GM18909 (cell line): ENCODE data around the gene GRIFIN.
A peak's percentile ranks its signal among the peaks of the same experiment; 100 is the strongest.

Source experiments
- ATAC-seq: cut with Tn5 transposase; IDR thresholded peaks from one replicate; pipeline ENCODE4 v1.9.1; 2021; ENCODE audit warnings: mild to moderate bottlenecking; ENCODE audit not compliant: unreplicated experiment, poor library complexity

The GRIFIN gene, protein sequence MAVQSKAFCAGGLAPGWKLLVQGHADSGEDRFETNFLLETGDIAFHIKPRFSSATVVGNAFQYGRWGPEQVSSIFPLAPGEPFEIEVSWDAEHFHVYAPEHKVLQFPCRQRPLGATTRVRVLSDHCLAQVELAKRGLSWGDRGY

DNA sequence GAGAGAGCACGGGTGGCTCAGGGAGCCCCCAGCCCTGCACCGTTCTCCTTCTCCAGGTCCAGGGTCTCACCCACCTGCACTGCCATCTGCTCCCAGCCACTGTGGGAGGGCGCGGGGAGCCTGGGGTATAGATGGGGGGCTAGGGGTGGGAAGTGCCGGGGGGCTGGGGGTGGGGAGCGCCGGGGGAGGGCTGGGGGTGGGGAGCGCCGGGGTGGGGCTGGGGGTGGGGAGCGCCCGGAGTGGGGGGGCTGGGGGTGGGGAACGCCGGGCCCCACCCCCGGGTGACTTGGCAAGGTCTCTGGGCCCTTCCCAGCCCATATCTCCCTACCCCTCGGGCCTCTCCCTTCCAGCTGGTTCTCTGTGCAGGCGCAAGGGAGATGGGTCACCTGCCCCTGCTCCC, at the start of gene GRIFIN:
TSS of gene GRIFIN (minus strand) at position 101 of the 400 bp plus-strand sequence. CDS start at position 86, 15 bp downstream.
- ATAC-seq = no peak

DNA sequence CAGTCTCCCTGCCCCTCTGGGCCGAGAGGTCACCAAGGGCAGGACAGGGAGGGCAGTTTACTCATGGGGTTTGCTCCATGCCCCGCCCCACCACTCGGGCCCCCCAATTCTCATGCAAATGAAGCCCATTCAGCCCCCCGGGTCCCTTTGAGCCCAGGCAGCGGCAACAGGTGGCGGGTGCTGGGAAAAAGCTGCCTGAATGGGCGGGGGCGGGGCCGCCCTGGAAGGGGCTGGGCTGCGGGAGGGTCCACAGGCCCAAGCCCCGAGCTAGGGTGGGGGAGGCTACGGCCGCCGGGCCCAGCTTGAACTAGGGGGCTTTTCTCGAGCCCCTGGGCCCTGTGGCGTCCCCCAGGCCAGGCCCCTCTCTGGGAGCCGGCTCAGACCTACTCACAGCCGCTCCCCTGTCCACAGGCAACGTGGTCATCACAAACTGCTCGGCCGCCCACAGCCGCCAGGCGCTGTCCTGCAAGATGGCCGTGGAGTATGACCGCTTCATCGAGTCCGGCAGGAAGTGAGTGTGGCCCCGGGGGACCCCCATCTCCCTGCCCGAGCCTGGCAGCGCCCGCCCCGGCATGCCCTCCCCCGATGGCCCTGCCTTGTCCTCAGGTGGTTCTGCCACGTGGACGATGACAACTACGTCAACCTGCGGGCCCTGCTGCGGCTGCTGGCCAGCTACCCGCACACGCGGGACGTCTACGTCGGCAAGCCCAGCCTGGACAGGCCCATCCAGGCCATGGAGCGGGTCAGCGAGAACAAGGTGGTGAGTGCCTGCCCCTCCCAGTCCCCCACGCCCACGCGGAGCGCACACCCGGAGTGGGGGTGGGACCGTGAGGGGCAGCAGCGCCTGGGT, 48.8 kb upstream of the GRIFIN start:
- ATAC-seq = no peak

DNA sequence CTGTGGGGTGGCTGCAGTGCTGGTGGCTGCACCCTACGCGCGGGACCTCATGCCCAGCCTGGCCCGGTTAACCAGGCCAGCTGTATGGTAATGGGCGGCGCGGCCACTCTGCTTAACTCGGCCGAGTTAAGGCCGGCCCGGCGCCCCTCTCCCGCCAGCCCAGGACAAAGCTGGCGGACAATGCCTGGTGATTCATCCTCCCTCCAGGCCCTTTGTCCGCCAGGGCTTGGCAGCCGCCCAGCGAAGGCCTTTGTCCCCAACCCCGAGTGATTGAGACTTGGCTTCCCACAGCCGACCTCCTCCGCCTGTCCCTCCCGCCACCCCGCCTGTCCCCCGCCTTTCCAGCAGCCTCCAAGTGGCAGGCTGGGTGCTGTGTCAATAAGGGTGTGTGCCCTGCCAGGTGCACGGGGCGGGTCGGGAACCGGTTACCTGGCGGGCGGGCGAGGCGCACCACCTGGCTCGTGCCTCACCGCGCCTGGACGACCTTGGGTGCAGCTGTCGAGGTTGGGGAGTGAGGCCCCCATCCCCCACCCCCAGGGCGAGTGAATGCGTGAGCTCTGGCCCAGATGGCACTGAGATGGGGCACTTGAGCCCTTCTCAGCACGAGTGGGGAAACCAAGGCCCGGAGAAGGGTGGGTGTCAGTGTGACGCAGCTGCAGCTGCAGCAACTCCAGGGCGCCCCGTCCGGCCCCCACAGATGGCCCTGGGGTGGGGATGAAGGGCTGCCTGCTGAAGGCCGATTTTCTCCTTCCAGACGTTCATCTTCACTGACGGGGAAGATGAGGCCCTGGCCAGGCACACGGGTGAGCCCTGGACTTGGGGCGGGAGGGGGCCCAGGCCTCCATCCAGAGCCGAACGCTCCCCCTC, 48.0 kb upstream of the GRIFIN start:
- no peak for ATAC-seq

DNA sequence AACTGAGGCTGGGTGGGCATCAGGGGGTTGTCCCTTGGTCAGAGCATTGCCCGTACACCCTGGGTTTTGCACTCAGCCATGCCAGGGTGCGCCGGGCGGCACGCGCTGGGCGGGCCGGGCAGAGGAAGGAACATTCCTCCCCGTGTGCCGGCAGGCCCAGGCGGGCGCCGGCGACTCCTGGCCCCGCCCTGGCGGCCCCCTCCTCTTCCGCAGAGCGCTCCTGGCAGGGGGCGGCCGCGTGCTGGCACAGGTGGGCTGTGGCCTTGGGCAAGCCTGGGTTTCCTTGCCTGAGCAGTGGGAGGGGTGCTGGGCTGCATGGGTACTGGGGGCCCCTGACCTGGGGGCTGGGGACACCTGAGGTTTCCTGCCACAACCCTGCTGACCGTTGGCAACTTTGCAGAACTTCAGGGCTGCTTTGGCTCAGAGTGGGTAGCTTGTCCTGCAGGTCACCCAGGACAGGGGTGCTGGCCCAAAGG, 47.3 kb upstream of the GRIFIN start:
- ATAC-seq = no peak

DNA sequence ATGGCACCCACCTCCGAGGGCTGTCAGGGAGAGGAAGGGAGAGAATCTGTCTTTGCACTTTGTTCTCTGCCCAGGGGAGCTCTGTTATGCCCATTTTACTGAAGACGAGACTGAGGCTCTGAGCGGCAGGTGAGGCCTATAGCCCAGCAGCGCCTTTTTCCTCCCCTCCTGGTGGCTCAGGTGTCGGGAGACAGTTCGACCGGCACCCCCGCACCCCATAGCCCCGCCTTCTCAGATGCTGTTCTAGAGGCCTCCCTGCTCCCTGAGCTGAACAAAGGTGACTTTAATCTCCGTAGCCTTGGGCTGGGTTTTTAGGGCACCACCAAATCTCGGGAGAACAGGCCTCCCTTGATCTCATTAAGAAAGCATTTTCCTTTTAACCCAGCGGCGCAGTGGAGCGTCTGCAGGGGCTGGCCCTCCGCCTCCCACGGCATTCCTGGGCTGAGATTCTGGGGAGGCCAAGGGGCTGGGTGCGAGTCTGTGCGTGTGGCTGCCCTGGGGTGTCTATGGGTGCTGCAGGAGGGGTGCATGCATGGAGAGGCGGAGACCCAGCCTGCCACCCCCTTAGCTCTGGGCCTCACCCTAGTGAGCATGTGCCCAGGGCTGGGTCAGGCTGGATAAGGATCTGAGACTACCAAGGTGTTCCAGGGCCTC, 46.7 kb upstream of the GRIFIN start:
- no peak for ATAC-seq

DNA sequence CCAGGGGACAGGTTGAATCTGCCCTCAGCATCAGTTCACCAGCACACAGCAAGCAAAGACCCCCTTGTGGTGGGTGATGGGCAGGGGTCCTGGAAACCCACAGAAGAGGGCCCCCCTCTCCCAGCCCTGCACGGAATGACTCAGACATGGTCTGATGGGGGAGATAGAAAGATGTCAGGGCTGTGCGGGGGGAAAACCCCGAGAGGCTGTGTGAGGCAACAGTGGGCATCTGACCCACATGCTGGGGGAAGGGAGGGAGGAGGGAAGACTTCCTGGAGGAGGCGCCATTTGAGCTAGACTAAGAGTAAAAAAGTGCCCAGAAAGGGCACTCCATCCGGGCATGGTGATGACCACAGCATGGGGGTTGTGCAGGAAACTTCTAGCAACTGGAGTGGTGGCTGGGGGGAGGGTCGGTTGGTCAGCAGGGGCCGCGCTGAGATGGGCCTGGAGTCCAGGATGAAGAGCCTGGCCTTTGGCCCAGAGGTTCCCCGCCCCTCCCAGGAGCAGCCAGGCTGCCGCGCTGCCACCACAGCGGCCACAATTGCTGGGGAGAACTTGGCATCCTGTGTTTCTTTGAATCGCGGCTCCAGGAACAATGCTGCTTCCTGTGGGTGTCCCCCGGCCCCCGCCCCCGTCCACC, 45.9 kb upstream of the GRIFIN start:
- ATAC-seq = no peak

DNA sequence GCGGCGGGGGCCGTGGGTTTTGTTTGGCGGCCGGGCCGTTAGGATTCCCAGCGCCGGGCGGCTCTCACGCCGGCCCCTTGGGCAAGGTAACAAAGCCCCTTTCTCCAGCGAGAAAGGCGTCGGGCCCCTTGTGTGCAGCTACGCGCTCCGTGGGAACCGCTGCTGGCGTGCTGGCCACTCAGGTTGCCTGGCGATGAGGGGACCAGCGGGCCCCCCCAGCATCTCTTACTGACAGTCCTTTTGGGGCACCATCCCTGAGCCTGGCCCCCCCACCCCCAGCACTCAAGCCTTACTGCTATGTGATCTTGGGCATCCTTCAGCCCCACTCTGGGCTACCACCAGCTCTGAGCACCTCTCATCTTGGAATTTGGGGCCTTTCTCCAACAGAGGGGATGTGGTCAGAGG, 45.1 kb upstream of the GRIFIN start:
- ATAC-seq = no peak

DNA sequence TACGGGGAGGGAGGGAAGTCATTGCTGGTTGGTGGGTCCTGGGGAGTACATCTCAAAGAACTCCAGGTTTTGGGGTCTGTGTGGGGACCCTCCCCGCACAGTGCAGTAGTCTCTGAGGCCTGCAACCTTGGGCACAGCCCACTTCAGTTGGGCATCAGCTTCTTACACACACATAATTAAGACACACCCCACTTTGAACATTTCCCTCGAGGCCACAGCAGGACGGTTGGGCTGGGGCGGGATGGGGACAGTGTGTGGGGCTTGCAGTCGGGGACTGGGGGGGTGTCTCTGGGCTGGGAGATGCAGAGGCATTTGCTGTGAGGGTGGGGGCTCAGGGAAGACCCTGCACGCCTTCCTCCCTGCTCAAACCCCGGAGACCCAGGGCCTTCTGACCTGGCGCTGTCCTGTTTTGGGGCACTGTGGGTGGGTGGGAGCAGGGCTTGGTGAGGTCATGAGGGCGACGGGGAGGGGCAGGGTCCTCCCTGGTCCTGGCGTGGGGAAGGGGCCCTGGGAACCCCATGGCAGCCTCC, 44.6 kb upstream of the GRIFIN start:
- ATAC-seq = no peak

DNA sequence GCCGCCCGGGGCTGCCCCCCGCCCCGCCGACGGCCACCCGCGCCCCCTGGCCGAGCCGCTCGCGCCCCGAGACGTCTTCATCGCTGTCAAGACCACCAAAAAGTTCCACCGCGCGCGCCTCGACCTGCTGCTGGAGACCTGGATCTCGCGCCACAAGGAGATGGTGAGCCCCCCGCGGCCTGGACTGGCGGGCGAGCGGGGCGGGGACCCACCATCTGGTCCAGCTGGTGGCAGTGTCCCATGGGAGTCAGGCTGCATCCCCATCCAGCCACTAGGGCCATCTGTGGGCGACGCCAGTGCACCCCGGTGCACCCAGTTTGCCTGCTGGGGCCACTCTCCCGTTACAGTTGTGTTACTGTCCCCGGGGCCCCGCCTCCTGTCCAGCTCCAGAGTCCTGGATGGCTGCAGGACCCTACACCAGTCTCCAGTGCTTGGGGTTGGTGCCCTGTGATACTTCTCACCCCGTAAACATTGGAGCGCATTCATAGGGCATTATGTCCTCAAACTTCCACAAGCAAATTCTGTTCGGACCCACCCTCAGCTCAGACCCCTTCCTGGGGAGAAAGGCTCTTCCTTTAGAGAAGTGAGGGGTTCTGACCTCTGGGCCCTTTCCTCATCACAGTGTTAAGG, 44.0 kb upstream of the GRIFIN start:
- ATAC-seq = peak; percentile 4

DNA sequence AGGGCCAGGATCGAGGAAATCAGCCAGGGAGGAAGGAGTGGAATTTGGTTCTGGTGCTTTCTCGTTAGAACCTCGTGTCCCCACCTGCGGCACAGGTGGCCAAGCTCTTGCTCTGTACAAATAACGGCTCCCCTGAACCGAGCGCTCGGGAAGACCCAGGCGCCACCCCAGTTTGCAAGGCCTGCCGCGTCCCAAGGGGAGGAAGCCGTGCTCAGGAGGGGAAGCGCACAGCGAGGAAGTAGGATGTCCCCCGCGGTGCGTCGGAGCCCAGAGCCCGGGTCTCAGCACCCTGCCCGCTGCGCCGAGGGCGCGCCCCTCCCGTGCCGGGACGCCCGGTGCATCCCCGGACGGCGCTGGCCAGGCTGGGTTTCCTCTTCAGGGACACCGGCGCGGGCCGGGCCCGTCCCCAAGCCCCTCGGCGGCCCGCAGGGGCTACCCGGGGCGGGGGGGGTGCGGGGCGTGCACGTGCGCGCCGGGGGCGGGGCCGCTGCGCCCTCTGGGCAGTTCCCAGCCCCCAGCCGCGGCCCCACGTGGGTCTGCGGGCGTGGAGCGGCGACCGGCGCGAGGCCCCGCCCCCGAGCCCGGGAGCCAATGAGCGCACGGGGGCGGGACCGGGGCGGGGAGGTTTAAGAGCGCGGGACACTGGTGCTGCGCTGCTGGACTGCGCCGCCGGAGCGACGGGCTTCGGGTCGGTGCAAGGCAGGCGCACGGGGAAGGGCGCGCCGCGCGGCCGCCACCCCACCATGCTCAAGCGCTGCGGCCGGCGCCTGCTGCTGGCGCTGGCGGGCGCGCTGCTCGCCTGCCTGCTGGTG, 43.1 kb upstream of the GRIFIN start, which contains the start of gene LFNG:
TSS of gene LFNG (plus strand) at position 656 of the 812 bp plus-strand sequence. CDS start at position 744, 88 bp downstream.
- ATAC-seq = peak; percentile 84

DNA sequence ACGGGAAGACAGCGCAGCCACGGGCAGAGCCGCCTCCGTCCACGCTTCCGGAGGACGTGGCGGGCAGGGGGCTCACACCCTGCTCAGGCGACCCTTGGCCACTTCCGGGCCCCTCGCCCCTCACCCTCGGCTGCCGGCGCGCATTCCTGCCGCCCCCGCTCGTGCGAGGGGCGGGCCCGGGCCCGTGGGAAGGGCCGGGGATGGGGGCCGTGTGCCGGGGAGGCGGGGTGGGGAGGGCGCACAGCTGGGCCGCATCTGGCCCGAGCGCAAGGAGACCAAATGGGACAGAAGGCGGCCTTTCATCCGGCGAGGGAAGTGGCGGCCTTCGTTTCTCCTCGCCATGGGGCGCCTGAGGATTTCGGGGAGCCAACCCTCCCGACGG, 42.5 kb upstream of the GRIFIN start:
- ATAC-seq = no peak

DNA sequence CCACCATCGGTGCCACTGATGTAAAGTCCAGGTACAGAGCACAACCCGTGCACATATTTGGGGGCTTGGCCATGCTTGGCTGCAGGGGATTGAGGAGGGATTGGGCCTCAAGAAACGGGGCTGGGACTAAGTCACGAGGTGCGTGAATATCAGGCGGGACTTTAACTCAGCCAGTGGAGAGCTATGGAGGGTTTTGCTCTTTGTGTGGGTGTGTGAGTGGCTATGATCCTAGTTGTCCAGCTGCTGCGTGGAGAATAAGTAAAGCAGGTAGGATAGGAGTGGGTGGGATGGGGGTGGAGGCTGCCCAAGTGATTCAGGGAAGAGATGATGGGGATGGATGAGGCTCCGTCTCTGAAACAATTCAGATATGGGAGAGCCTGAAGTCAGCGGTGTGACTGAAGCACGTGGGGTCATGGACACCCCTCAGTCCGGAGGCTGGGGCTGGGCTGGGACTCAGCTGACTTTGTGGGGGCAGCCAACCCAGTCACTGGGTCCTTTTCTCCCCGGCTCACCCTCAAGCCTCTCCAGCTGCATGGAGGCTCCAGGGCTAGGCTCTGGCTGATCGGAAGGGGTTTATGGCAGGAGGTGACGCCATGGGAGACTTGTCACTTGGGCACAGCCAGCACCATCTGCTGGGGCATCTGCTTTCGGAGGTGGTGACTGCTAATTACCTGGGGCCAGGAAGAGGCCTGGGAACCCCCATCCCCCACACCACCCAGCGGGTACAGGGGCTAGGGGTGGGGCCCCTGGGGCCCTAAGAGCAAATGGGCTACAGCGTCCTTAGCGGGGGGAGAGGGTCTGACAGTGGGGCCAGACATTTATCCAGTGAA, 41.7 kb upstream of the GRIFIN start:
- no peak for ATAC-seq

DNA sequence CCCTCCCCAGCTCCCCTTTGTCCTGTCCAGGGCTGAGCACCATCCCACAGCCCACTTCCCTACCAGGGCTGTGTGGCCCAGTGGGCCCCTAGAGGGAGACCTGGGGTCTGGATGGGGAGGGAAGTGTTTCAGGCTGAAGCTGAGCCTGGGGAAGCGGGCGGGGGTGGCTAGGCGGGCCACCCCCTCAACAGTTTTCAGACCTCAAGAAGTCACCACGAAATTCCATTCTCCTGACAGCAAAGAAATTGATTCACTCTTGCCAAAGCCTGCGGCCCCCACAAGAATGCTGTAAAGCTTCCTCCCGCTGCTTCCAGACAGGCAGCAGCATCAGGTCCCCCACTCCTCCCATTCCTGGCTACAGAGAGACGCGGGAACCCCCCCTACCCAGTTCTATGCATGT, 40.8 kb upstream of the GRIFIN start:
- ATAC-seq = no peak

DNA sequence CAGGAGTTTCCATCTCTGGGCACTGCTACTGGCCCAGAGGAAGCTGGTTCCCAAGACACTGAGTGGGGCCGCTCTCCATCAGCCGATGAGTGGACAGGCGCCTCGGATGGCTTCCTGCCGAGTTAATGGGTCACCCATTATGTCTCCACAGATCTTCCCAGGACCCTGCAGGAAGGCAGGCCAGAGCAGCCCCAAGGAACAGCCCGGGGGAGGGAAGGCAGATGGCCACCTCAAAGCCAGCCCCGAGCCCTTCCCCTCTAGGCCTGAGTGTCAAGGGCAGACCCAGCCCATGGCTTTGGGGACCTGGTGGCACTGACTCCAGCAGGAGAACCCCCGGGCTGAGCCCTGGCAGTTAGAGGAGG, 40.0 kb upstream of the GRIFIN start:
- ATAC-seq = no peak

DNA sequence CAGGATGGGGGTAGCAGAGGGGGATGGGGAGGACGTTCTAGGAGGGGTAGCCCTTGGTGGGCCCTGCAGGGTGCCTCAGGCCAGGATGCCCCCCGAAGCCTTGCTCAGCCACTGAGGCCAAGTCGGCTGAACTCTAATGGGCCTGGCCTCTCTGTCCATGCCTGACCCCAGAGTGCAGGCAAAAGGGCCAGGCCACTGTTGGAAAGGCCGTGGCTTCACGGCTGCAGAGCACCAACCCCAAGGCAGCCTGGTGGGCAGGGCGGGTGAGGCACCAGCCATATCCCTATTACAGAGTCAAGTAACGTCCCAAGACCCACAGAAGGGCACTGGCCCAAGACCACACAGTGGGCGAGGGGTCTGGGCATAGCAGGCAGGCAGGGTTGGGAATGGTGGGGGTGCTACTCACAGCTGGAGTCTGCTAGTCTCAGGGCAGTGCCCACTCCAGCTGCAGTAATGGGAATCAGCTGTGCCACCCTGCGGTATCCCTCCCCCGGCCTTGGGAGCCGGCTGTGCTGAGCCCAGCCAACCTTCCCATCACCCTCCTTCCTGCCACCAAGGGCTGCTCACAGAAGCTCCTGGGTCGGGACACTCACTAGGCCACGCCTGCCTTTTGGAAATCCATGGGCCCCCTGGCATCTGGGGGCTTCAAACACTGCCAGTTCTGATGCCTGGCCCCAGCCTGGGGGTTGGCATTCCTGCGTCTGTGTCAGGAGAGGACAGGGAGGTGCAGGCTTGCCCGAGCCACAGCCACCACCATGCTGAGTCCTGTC, 39.4 kb upstream of the GRIFIN start:
- ATAC-seq = no peak

DNA sequence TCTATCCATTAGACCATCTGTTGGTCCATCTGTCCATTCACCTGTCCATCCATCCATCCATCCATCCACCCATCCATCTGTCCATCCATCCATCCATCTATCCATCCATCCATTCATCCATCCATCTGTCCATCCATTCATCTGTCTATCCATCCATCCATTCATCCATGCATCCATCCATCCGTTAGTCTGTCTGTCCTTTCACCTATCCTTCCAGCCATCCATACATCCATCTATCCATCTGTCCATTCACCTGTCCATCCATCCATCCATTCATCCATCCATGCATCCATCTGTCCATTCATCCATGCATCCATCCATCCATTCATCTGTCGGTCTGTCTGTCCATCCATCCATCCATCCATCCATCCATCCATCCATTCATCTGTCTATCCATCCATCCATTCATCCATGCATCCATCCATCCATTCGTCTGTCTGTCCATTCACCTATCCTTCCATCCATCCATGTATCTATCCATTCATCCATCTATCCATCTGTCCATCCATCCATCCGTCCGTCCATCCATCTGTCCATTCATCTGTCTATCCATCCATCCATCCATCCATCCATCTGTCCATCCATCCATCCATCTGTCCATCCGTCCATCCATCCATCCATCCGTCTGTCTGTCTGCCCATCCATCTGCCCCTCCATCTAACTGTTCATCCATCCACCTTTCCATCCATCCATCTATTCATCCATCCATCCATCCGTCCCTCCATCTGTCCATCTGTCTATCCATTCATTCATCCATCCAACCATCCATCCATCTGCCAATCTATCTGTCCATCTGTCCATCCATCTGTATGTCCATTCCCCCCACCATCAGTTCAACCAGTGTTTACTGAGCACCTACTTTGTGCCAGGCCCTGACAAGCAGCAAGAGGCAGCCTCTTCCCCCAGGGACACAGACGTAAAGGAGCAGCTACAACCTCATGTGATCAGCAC, 38.5 kb upstream of the GRIFIN start:
- no peak for ATAC-seq
